Calu3 (cell line): ENCODE results near the gene RBFOX1. TPM values are rescaled to one million over a fixed set of nuclear protein-coding genes. Genes with fewer than 3 reads are reported as not detected.

ENCODE experiments used
- BruUV-seq: library from RNA; stranded (reverse); fragments of 400-500 nt; replicated peaks from 2 replicates; lab custom pipeline; 2021; lab: Mats Ljungman, UMichigan
- CTCF ChIA-PET: fragments of 300-600 bp; sonication (Branson Sonifier 250); formaldehyde crosslinking; loops from one replicate; lab custom pipeline; 2022; ENCODE audit warnings: antibody characterized with exemption; lab: Charles Lee
- DNase-seq: peaks from one replicate; pipeline ENCODE4 v3.0.0; 2022
- H3K27ac Mint-ChIP-seq: one replicate; pipeline ENCODE4 v1.8.0; 2022; ENCODE audit warnings: mixed read lengths; ENCODE audit not compliant: unreplicated experiment
- H3K27me3 Mint-ChIP-seq: one replicate; pipeline ENCODE4 v1.8.0; 2022; ENCODE audit warnings: mixed read lengths; ENCODE audit not compliant: unreplicated experiment
- H3K36me3 Mint-ChIP-seq: one replicate; pipeline ENCODE4 v1.8.0; 2022; ENCODE audit warnings: mild to moderate bottlenecking, moderate library complexity, mixed read lengths; ENCODE audit not compliant: insufficient read depth, unreplicated experiment
- H3K4me1 Mint-ChIP-seq: one replicate; pipeline ENCODE4 v1.8.0; 2022; ENCODE audit warnings: mild to moderate bottlenecking, low read depth, mixed read lengths; ENCODE audit not compliant: unreplicated experiment
- H3K4me3 Mint-ChIP-seq: one replicate; pipeline ENCODE4 v1.8.0; 2022; ENCODE audit warnings: mild to moderate bottlenecking, low read depth, moderate library complexity, mixed read lengths; ENCODE audit not compliant: unreplicated experiment
- H3K9me3 Mint-ChIP-seq: one replicate; pipeline ENCODE4 v1.8.0; 2022; ENCODE audit warnings: low read depth, mixed read lengths; ENCODE audit not compliant: unreplicated experiment
- intact Hi-C: fragments of 100-400 bp; cut with micrococcal nuclease; formaldehyde crosslinking; loops from one replicate; pipeline ENCODE4 v1.10.0; 2022; ENCODE audit not compliant: unreplicated experiment
- total RNA-seq: library from RNA; stranded (reverse); gene quantifications from 2 replicates; pipeline ENCODE4 v1.2.3, GENCODE V29; 2022
- TF ChIP-seq, protein P1 (sequence below): fragments of 200-600 bp; IDR thresholded peaks from one replicate; pipeline ENCODE4 v1.8.0; 2022; ENCODE audit warnings: antibody characterized with exemption; ENCODE audit not compliant: unreplicated experiment

RBFOX1 gene
- total RNA-seq, 1 experiment from 2014 or later: not detected

DNA sequence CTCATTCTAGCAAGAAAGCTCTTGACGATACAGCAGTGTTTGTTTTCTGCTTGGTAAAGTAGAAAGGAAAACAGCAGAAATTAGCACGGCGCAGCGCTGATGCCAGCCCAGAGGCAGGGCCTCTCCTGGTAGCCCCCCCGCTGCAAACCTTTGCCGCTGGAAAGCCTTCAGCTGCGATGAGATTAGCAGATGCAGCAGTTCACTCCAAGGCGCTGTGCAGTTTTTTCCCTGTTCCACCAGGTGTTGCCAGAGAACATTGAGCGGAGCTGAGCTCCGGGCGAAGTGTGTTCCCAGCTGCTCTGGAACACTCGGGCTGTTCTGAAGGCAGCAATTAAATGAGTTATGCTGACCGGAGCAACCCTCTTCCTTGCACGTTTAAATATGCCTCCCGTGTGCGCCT is 72.5 kb downstream of the RBFOX1 start:
- no peak for DNase-seq
- Mint-ChIP-seq H3K27me3 (no peaks in the 10 kb centered on the region), H3K27ac (no peak overlapping the region), H3K4me3 (no peak overlapping the region), H3K9me3 (peaks cover 6% of the 10 kb centered on the region), H3K36me3 (no peaks in the 10 kb centered on the region), H3K4me1 (no peaks in the 10 kb centered on the region)
- CTCF ChIA-PET: no interaction called here
- TF ChIP-seq, protein P1, sequence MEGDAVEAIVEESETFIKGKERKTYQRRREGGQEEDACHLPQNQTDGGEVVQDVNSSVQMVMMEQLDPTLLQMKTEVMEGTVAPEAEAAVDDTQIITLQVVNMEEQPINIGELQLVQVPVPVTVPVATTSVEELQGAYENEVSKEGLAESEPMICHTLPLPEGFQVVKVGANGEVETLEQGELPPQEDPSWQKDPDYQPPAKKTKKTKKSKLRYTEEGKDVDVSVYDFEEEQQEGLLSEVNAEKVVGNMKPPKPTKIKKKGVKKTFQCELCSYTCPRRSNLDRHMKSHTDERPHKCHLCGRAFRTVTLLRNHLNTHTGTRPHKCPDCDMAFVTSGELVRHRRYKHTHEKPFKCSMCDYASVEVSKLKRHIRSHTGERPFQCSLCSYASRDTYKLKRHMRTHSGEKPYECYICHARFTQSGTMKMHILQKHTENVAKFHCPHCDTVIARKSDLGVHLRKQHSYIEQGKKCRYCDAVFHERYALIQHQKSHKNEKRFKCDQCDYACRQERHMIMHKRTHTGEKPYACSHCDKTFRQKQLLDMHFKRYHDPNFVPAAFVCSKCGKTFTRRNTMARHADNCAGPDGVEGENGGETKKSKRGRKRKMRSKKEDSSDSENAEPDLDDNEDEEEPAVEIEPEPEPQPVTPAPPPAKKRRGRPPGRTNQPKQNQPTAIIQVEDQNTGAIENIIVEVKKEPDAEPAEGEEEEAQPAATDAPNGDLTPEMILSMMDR: no peak
- BruUV-seq: no TSS peak
- intact Hi-C loops: no loop called here

DNA sequence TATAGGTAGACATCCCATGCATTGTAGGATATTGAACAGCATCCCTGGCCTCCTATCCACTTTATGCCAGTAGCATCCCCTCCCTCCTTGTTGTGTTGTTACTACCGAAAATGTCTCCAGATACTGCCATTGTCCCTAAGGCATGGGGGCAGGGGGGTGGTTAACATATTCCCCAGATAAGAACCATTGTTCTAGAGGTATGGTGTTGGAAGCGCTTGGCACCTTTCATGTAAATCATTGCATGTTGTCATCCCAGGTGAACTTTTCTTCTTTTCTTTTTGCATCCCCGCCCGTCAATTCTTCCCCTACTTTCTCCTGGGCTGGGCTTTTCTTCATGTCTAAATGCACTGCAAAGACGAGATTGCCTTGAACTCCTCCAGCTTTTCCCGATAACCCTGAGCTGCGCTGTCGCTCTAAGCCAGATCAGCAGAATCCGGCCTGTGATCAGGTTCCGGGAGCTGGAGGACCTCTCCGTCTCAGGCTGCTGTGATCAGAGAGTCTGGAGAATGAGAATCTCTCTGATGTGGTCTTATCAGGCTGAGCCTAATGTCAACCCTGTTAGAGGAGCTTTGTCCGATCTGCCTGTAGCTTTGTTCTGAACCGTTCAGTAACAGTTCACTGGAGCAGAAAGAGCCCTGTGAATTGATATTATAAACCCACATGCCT is 76.2 kb downstream of the RBFOX1 start:
- Mint-ChIP-seq H3K27ac (no peak overlapping the region), H3K4me3 (no peak overlapping the region)
- CTCF ChIA-PET: no interaction called here

DNA sequence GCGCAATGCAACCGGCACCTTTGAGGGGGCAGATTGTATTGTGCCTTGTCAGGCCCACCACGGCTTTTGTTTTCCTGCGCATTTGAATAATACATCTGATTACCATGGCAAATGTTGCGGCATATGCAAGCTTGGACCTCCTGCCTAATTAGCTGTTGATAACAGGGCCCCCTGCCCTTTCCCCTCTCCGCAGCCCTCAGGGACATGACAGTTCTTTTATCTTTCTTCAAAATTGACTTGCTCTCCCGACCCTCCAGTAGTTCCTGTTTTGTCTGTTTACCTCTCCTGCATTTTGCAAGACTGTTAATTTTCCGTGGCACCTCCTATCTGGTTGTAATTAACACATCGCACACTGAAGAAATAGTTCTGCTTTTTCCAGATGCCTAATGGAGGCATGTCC is 86.8 kb downstream of the RBFOX1 start:
- Mint-ChIP-seq H3K9me3 (peaks cover 22% of the 10 kb centered on the region), H3K27ac (no peak overlapping the region), H3K4me3 (no peak overlapping the region), H3K36me3 (no peaks in the 10 kb centered on the region), H3K27me3 (no peaks in the 10 kb centered on the region), H3K4me1 (no peaks in the 10 kb centered on the region)
- DNase-seq: no peak
- CTCF ChIA-PET: interaction anchor here (0.6 kb wide), 1 partner anchor 96 kb away, joined by 3 read pairs; no protein-coding TSS in a partner anchor
- no TSS peak for BruUV-seq
- intact Hi-C loops: no loop called here
- TF ChIP-seq, protein P1: no peak

More for the DNA sequence above, 76.2 kb downstream of the RBFOX1 start:
- Mint-ChIP-seq H3K9me3 (peaks cover 6% of the 10 kb centered on the region), H3K4me1 (no peaks in the 10 kb centered on the region), H3K27me3 (no peaks in the 10 kb centered on the region), H3K36me3 (no peaks in the 10 kb centered on the region)
- TF ChIP-seq, protein P1: no peak
- no peak for DNase-seq
- intact Hi-C loops: no loop called here
- no TSS peak for BruUV-seq

DNA sequence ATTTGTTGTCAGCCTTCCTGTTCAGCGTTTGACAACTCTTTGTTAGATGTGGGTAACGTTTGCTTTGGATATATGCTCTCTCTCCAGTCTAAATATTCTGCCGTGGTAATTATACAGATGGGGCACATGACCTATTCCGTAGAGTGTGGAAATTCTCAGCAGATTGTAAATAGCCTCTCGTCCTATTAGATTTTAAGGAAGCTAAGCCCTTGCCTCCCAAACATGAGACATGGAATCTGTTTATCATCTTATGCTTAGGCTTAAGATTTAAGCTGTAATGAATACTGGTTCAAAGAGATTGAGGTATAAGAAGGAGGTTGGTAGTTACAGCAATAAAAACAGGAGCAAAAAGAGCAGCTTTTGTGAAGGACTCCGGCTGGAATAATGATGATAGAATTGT is 87.4 kb downstream of the RBFOX1 start:
- H3K4me1 Mint-ChIP-seq: no peaks in the 10 kb centered on the region
- intact Hi-C loops: no loop called here
- CTCF ChIA-PET: interaction anchor here (0.6 kb wide), 1 partner anchor 95 kb away, joined by 3 read pairs; no protein-coding TSS in a partner anchor

More for the DNA sequence above, 87.4 kb downstream of the RBFOX1 start:
- TF ChIP-seq, protein P1: no peak
- Mint-ChIP-seq H3K27me3 (no peaks in the 10 kb centered on the region), H3K36me3 (no peaks in the 10 kb centered on the region), H3K27ac (no peak overlapping the region), H3K4me3 (no peak overlapping the region), H3K9me3 (peaks cover 22% of the 10 kb centered on the region)
- DNase-seq: no peak
- no TSS peak for BruUV-seq
